Activated T-helper 1 cell treated with anti-CD3 and anti-CD28 coated beads, Interleukin-2, amount 50 U/mL, for 16 hours (primary cell): ENCODE results near the gene SIGLEC15.
"Not testable (repeated sequence)": the region's sequence is repeated elsewhere in the genome, so short reads cannot be mapped to it uniquely, and the experiment has no call there.

Source experiments
- DNase-seq, 2 donors: peaks; one replicate each; pipeline ENCODE4 v3.0.0-alpha.2; 2020; ENCODE audit warnings: low read depth in 1 of 2, low spot score in 1 of 2

SIGLEC15 gene

GRCh38 chr18:45841765-45842442 is 16.4 kb downstream of the SIGLEC15 start:
- no peak for DNase-seq

DNA sequence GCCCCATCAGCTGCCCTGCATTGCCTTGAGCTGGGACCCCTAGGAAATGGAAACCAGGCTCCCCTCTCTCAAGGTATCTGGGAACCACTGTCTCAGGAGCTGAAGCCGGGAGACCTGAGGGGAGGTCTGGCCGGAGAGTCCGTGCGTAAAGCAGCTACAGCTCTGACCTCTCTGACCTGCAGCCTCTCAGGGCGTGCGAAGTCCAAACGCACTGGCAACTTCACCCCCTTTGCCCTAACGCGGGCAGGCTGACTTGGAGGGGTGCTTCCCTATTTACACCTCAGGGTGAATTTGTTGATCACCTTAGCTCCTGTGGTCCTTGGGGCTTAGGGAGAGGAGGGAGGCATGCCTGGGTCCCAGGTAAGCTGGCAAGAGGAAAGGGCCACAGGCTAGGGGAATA is 17.5 kb downstream of the SIGLEC15 start:
- DNase-seq: no peak

DNA sequence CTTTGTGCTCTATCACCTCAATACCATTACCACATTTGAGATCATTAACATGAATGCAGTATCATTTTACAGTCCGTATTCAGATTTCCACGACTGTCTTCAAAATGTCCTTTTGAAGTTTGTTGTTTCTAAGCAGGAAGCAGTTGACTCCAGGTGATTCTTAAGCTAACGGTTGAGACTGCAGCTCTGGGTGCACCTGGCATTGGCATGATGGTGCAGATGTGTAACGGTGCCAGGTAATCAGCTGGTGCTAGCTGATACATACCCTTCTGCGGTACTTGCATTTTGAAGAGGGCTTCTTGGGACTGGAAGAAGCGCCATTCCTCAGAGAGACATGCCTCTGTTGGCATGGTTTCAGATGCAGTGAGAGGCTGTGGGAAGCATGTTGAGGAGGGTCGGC is 19.5 kb downstream of the SIGLEC15 start:
- no peak for DNase-seq

GRCh38 chr18:45845410-45845809 is 19.9 kb downstream of the SIGLEC15 start:
- no peak for DNase-seq

- no peak for DNase-seq
Measured at GRCh38 chr18:45847119-45847518, 21.6 kb downstream of the SIGLEC15 start.

DNA sequence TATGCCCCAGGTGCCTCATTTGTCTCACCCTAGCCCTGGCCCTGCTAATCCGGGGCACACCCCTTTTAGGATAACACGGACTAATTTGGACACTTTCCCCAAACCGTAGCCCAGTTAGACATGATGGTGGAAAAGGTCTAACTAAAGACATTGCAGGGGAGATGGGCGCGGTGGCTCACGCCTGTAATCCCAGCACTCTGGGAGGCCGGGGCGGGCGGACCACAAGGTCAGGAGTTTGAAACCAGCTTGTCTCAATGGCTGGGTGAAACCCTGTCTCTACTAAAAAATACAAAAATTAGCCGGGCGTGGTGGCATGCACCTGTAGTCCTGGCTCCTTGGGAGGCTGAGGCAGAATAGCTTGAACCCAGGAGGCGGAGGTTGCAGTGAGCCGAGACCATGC is 23.2 kb downstream of the SIGLEC15 start:
- DNase-seq: not testable (repeated sequence)

DNA sequence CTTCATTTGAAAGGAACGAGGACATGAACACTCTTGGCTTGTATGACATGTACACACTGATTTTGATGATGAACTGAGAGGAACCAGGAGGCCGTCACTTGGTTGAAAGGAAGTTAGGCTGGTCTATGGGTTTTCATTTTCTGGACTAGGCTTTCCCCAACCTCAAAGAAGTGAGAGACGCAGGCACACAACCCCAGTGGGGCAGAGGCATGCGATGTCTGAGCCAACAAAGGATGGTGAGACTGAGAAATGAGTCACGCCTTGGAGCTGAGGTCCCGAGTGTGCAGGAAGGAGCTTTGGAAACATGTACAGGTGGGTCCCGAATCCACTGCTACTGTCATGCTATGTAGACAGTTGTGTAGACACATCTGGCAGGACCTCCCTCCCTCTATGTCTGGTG is 24.1 kb downstream of the SIGLEC15 start:
- DNase-seq: no peak

- no peak for DNase-seq
Measured at GRCh38 chr18:45850021-45850420, 24.5 kb downstream of the SIGLEC15 start.

GRCh38 chr18:45851161-45851925 is 25.9 kb downstream of the SIGLEC15 start:
- no peak for DNase-seq

DNA sequence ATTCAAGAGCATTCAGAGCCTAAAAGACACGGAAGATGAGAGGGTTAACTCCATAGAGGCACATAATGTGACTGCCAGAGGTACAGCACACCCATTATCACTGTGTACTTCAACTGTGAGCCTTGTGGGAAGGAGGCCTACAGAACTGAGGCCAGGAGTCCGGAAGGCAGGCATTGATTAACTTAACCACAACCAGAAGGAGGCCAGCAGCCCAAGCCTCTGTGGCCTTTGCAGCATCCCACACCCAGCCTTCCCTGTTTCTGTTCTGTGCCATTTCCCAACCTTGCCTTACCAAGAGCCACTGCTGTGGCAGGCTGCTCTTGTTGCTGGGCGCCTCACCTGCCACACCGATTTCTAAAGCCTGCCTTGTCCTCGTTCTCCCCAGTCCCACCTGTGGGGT is 27.2 kb downstream of the SIGLEC15 start:
- DNase-seq: no peak

DNA sequence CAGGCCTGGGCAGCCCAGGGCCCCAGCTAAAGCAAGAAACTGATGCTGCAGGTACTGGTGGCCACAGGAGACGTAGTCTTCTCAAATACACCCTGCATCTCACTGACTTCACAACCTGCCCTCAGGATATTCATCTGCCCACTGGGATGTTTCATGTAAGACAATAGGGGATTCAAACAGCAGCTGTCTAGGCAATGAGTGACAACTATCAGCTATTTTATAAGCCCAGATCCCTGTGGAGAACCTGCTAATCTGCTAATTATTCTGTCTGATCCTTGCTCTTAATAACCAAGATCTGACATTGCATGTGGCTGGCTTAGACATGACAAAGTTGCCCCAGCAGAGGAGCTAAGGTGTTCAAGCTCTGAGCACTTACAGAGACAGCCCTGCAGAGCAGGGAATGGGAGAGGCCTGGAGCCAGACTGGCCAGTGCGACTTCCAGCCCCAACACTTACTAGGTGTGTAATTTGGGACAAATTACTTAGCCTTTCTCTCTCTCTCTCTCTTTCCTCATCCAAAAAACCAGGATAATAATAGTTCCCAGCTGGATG is 28.6 kb downstream of the SIGLEC15 start:
- no peak for DNase-seq

GRCh38 chr18:45856531-45856930 is 31.1 kb downstream of the SIGLEC15 start:
- DNase-seq: no peak

DNA sequence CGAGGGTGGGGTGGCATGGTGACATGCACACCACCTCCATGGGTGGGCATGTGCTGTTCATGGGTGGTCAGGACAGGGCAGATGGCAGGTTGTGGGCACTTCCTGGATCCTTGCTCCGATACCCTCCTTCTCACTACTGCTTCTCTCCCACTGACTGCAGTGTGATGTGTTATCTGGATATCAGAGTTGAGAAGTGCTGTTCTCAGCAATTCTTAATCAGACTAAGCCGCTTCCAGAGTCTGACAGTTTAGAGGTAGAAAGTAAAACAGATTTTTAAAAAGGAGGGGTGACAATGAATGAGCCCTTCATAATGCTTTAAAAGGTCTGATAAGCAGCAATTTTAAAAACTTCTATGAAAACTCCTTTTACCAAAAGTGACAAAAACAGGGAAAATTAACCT is 33.9 kb downstream of the SIGLEC15 start:
- no peak for DNase-seq

GRCh38 chr18:45860492-45860891 is 35.0 kb downstream of the SIGLEC15 start:
- DNase-seq: no peak

DNA sequence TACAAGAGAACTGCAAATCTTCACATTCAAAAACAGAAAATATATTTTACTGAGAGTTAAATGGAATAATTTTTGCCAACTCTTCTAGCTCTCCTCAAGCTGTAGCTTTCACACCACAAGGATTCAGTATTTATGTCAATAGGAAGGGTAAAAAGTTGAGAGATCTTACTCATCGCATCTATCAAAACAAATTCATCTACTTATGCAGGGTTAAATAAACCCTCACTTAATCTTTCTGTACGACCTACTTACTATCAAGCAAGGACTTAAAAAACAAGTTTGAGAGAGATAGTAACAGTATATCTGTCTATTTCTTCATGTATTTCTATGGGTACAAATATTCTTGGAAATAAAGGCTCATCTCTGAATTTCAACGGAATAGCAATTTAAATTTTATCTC is 35.5 kb downstream of the SIGLEC15 start:
- no peak for DNase-seq

DNA sequence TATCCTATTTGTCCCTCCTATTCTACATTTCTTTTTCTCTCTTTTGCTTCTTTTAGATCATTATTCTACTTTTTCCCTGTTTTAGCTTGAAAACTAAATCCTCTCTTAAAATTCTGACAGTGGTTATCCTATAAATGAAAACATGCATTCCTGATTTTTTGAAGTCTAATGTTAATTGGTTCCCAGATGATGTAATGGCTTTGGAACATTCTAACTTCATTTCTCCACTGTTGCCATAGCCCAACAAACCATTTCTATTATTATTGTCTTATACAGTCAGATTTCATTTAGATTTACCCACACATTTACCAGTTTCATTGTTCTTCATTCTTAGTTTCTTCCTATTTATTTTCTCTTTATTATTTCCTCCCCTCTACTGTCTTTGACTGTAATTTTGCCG is 36.5 kb downstream of the SIGLEC15 start:
- no peak for DNase-seq

DNA sequence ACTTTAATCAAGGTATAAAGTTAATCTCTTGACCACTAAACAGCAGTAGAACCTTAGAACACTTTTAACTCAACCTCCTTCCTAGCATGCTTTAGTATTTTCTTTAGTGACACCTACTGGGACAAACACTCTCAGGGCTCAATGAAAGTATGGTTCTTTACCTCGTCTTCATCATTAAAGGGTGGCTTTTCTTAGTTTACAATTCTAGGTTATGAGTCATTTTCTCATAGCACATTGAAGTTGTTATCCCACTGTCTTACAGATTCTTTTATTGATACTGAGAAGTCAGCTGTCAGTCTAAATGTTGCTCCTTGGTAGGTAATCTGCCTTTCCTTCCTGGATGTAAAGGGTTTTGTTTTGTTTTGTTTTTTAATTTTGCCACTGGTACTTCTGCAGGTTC is 38.0 kb downstream of the SIGLEC15 start:
- no peak for DNase-seq

DNA sequence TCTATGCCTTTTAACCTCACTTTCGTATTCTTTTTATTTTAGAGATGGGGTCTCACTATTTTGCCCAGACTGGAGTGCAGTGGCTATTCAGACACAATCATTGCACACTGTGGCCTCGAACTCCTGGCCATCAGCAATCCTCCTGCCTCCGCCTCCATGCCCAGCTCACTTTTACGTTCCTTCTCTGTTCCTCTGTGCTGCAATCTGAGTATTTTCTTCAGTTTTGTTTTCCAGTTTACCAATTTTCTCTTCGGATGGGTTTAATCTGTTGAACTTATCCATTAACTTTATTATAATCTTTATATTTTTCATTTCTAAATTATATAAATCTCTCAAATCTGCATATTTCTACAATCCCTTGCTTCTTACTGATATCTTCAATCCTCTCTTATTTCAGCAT is 38.6 kb downstream of the SIGLEC15 start:
- DNase-seq: no peak

- no peak for DNase-seq
Measured at GRCh38 chr18:45865466-45865865, 40.0 kb downstream of the SIGLEC15 start.

DNA sequence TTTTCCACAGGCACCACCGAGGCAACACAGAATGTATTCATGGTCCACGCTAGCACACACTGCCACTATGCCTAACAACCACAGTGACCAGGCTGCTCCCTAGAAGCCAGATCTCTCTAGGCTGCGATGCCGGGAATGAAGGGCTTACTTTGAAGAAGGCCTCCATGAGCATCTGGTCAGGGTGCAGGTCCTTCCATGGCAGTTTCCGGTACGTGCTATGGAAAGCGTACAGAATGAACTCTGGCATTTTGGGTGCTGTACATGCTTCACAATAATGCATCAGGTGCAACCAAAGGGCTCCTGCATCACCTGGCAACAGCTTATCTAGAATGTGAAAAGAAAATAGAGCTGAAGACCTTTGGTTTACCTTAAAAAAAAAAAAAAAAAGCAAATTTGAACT is 44.9 kb downstream of the SIGLEC15 start:
- DNase-seq: no peak

GRCh38 chr18:45871431-45872084 is 46.1 kb downstream of the SIGLEC15 start:
- no peak for DNase-seq
